H1 (cell line): ENCODE measurements around the gene HS6ST3. TPM values are rescaled to one million over a fixed set of nuclear protein-coding genes. Genes with fewer than 3 reads are reported as not detected.

Experiments used
- BRCA1 ChIP-seq: IDR thresholded peaks from 2 replicates; pipeline ENCODE4 v1.6.1; 2012; ENCODE audit warnings: low read depth, low read length, improper control_type of control experiment
- CBX5 ChIP-seq: fragments of 300-800, 300-1000 bp; sonication (generic); IDR thresholded peaks from 2 replicates; pipeline ENCODE4 v1.7.1; 2016; ENCODE audit warnings: antibody characterized with exemption, low read length, low read depth
- CEBPB ChIP-seq: IDR thresholded peaks from 2 replicates; pipeline ENCODE4 v1.6.1; 2012; ENCODE audit warnings: low read depth, low read length
- EP300 ChIP-seq, 2 experiments: IDR thresholded peaks; 1 replicate in 1 of 2; 2 replicates in 1 of 2; pipeline ENCODE4 v1.6.1; 2011 to 2012; ENCODE audit warnings: low read depth in 2 of 2, low read length in 2 of 2, mild to moderate bottlenecking in 2 of 2, borderline replicate concordance in 1 of 2, inconsistent platforms in 1 of 2, moderate library complexity in 1 of 2
- EZH2 ChIP-seq: fragments of 200-600 bp; sonication (generic); IDR thresholded peaks from 2 replicates; pipeline ENCODE4 v1.7.1; 2012; ENCODE audit warnings: low read depth, mild to moderate bottlenecking, moderate library complexity, low read length, inconsistent platforms; ENCODE audit not compliant: severe bottlenecking
- JUND ChIP-seq: IDR thresholded peaks from 2 replicates; pipeline ENCODE4 v1.6.1; 2011; ENCODE audit warnings: mild to moderate bottlenecking, improper control_type of control experiment, low read length
- RXRA ChIP-seq: IDR thresholded peaks from 2 replicates; pipeline ENCODE4 v1.6.1; 2011; ENCODE audit warnings: low read depth, mild to moderate bottlenecking, low read length, moderate library complexity; ENCODE audit not compliant: insufficient read depth
- polyA plus RNA-seq, 7 experiments: library from polyadenylated mRNA; depleted of rRNA in 3 of 7; stranded (reverse) in 5 of 7; unstranded in 2 of 7; fragments of >200 nt in 5 of 7; fragments of 200-250 nt in 2 of 7; gene quantifications; 1 replicate in 5 of 7; 2 replicates in 1 of 7; 4 replicates in 1 of 7; pipeline versions ENCODE4 v1.2.1 to v1.2.3, GENCODE V29; 2011 to 2013; ENCODE audit warnings: missing spikeins in 2 of 7, mixed read lengths in 2 of 7
- total RNA-seq: library from RNA; stranded (reverse); fragmentation: NEBNext Ultra II Directional; extraction: Animal tissue kit (Norgen Biotek cat#: 25700); gene quantifications from 2 replicates; pipeline ENCODE4 v1.2.1, GENCODE V29; 2021

The HS6ST3 gene
- total and polyA plus RNA-seq, 2 of the 8 experiments (the other 6 are each of a cell fraction or from before 2014, with no cell fraction given) = 0.45 to 1.2 TPM

- TF ChIP-seq RXRA (no peak), JUND (no peak), EP300 (IDR thresholded peaks at IDR 0.05; ENCODE audit: borderline replicate concordance in 1 of 2, low read depth in 2 of 2, low read length in 2 of 2) (no peak), BRCA1 (no peak), CEBPB (no peak), CBX5 (no peak), EZH2 (no peak)
Observed at GRCh38 chr13:96809366-96810096, 719.6 kb downstream of the HS6ST3 start (continued).
